Stomach (tissue), 9 donors: ENCODE data around the gene ZNF827. TPM values are rescaled to one million over a fixed set of nuclear protein-coding genes. Genes with fewer than 3 reads are reported as not detected.

Source experiments
- DNase-seq, 2 donors: peaks; one replicate each; pipeline versions ENCODE4 v3.0.0 to v3.0.0-alpha.2; 2013 to 2019
- H3K27ac ChIP-seq, 5 donors: fragments of 200-600 bp in 4 of 5; sonication (generic) in 4 of 5; one replicate each; pipeline ENCODE4 v1.5.1; 2013 to 2019; ENCODE audit warnings: mild to moderate bottlenecking in 1 of 5, moderate library complexity in 1 of 5
- H3K27me3 ChIP-seq, 3 donors: fragments of 200-600 bp; sonication (generic); one replicate each; pipeline ENCODE4 v1.5.1; 2017 to 2019; ENCODE audit warnings: mixed run types in 1 of 3
- H3K36me3 ChIP-seq, 4 donors: fragments of 200-600 bp; sonication (generic); 1 replicate in 3 of 4; 2 replicates in 1 of 4; pipeline ENCODE4 v1.5.1; 2016 to 2019
- H3K4me1 ChIP-seq, 4 donors: fragments of 200-600 bp; sonication (generic); one replicate each; pipeline ENCODE4 v1.5.1; 2016 to 2019
- H3K4me3 ChIP-seq, 4 donors: fragments of 200-600 bp; sonication (generic) in 3 of 4; one replicate each; pipeline ENCODE4 v1.5.1; 2016 to 2019; ENCODE audit warnings: mild to moderate bottlenecking in 1 of 4
- H3K9me3 ChIP-seq, 4 donors: fragments of 200-600 bp; sonication (generic); one replicate each; pipeline ENCODE4 v1.5.1; 2016 to 2019
- CTCF ChIP-seq, 7 experiments: fragments of 450-650 bp in 4 of 7; fragments of 200-600 bp in 3 of 7; sonication (generic) in 3 of 7; IDR thresholded peaks; one replicate each; pipeline ENCODE4 v1.5.1; 2016 to 2019; ENCODE audit warnings: antibody characterized with exemption in 7 of 7, control low read depth in 2 of 7, mild to moderate bottlenecking in 1 of 7
- EP300 ChIP-seq: sonication (generic); formaldehyde crosslinking; IDR thresholded peaks from one replicate; pipeline ENCODE4 v1.6.1; 2017; ENCODE audit warnings: antibody characterized with exemption
- POLR2A ChIP-seq, 4 donors: fragments of 450-650 bp; IDR thresholded peaks; one replicate each; pipeline ENCODE4 v1.6.1; 2016; ENCODE audit warnings: antibody characterized with exemption in 4 of 4, control low read depth in 2 of 4, mild to moderate bottlenecking in 1 of 4, moderate library complexity in 1 of 4
- POLR2AphosphoS5 ChIP-seq, 3 donors: sonication (generic); formaldehyde crosslinking; IDR thresholded peaks; one replicate each; pipeline ENCODE4 v1.6.1; 2016; ENCODE audit warnings: antibody characterized with exemption in 3 of 3
- WGBS, 5 donors: extraction: QIAGEN DNeasy Blood & Tissue Kit in 3 of 5; methylation state at CpG; one replicate each; pipeline versions ENCODE4 v1.1.5 to v1.1.7; 2013 to 2018; 5-methylcytosine and 5-hydroxymethylcytosine counted together
- intact Hi-C: fragments of 100-400 bp; cut with DNase I; formaldehyde crosslinking; loops from one replicate; pipeline ENCODE4 v1.15.1; 2023; ENCODE audit warnings: low total_unique reads
- polyA plus RNA-seq, 3 donors: library from polyadenylated mRNA; stranded (reverse); fragments of 200-250 nt; gene quantifications; one replicate each; pipeline ENCODE4 v1.2.3, GENCODE V29; 2013
- total RNA-seq, 5 donors: library from RNA; depleted of rRNA; stranded (reverse); fragments of >200 nt; gene quantifications; one replicate each; pipeline versions ENCODE4 v1.1.0 to v1.2.3, GENCODE V29; 2014 to 2016
- donor health status: healthy with polysubstance abuse.
- donor health status: Bipolar disorder and iron deficiency.
- donor health status: healthy.

Gene ZNF827
- total and polyA plus RNA-seq, 8 donors = 1.7 to 109 (median 13.5) TPM

- Histone ChIP-seq H3K9me3 (no peaks in the 10 kb centered on the region), H3K4me3 (no peak overlapping the region), H3K36me3 (peaks cover 0 to 22% (median 13%) of the 10 kb centered on the region in 4 donors), H3K4me1 (peaks cover 0 to 13% (median 0%) of the 10 kb centered on the region in 4 donors), H3K27me3 (no peaks in the 10 kb centered on the region), H3K27ac (no peak overlapping the region)
- no peak for DNase-seq
- whole genome bisulfite sequencing, 5 donors = 82 to 86% (median 86%) methylated on average over 3 of the region's 3 CpGs
- TF ChIP-seq POLR2AphosphoS5 (IDR thresholded peaks at IDR 0.05) = no peak
- no peak for TF ChIP-seq EP300
- no peak for TF ChIP-seq CTCF (IDR thresholded peaks at IDR 0.05)
- no peak for TF ChIP-seq POLR2A (IDR thresholded peaks at IDR 0.05)
- intact Hi-C loops = no loop called here
Observed at GRCh38 chr4:145822181-145822580, 116.4 kb downstream of the ZNF827 start.

GRCh38 chr4:145821766-145822165 is 116.9 kb downstream of the ZNF827 start:
- no peak overlapping the region for H3K27ac ChIP-seq
- no peak for DNase-seq
- peaks cover 0 to 13% (median 0%) of the 10 kb centered on the region in 4 donors for H3K4me1 ChIP-seq
- H3K9me3 ChIP-seq = no peaks in the 10 kb centered on the region
- H3K36me3 ChIP-seq = peaks cover 0 to 21% (median 13%) of the 10 kb centered on the region in 4 donors
- H3K4me3 ChIP-seq = no peak overlapping the region
- 69 to 85% (median 76%) methylated on average over 4 of the region's 4 CpGs for WGBS, 5 donors
- no peaks in the 10 kb centered on the region for H3K27me3 ChIP-seq
- intact Hi-C loops = no loop called here
- TF ChIP-seq EP300 (no peak), POLR2A (IDR thresholded peaks at IDR 0.05) (no peak), POLR2AphosphoS5 (IDR thresholded peaks at IDR 0.05) (no peak), CTCF (IDR thresholded peaks at IDR 0.05) (no peak)

GRCh38 chr4:145820407-145820806 is 118.2 kb downstream of the ZNF827 start:
- H3K36me3 ChIP-seq = peaks cover 0 to 12% (median 11%) of the 10 kb centered on the region in 4 donors
- peak overlapping the region in 1 of 5 donors; percentile 18 for H3K27ac ChIP-seq
- no peaks in the 10 kb centered on the region for H3K27me3 ChIP-seq
- no peak for DNase-seq
- H3K4me1 ChIP-seq = peaks cover 0 to 13% (median 0%) of the 10 kb centered on the region in 4 donors
- TF ChIP-seq CTCF (IDR thresholded peaks at IDR 0.05) (no peak), EP300 (no peak), POLR2AphosphoS5 (IDR thresholded peaks at IDR 0.05) (no peak), POLR2A (IDR thresholded peaks at IDR 0.05) (no peak)
- intact Hi-C loops = no loop called here
- no peaks in the 10 kb centered on the region for H3K9me3 ChIP-seq
- H3K4me3 ChIP-seq = no peak overlapping the region
- WGBS, 5 donors = 44 to 57% (median 50%) methylated on average over 3 of the region's 3 CpGs

GRCh38 chr4:145819853-145820181 is 118.8 kb downstream of the ZNF827 start:
- peak in 1 of 2 donors; percentile 26 for DNase-seq
- intact Hi-C loops = no loop called here
- no peaks in the 10 kb centered on the region for H3K27me3 ChIP-seq
- WGBS, 5 donors = 64 to 83% (median 77%) methylated on average over 5 of the region's 5 CpGs
- TF ChIP-seq CTCF (IDR thresholded peaks at IDR 0.05) = no peak
- no peak for TF ChIP-seq EP300
- no peak for TF ChIP-seq POLR2AphosphoS5 (IDR thresholded peaks at IDR 0.05)
- H3K27ac ChIP-seq = peak overlapping the region in 1 of 5 donors; percentile 56
- no peaks in the 10 kb centered on the region for H3K9me3 ChIP-seq
- peaks cover 0 to 13% (median 0%) of the 10 kb centered on the region in 4 donors for H3K4me1 ChIP-seq
- H3K36me3 ChIP-seq = peaks cover 0 to 10% (median 6%) of the 10 kb centered on the region in 4 donors
- no peak overlapping the region for H3K4me3 ChIP-seq
